ENCODE measurements around the gene C1QTNF1. TPM values are rescaled to one million over a fixed set of nuclear protein-coding genes. Genes with fewer than 3 reads are reported as not detected.

Gene C1QTNF1
- total and polyA plus RNA-seq, 3 donors from 2014 or later, result 9.1 to 22.5 (median 9.8) TPM

DNA sequence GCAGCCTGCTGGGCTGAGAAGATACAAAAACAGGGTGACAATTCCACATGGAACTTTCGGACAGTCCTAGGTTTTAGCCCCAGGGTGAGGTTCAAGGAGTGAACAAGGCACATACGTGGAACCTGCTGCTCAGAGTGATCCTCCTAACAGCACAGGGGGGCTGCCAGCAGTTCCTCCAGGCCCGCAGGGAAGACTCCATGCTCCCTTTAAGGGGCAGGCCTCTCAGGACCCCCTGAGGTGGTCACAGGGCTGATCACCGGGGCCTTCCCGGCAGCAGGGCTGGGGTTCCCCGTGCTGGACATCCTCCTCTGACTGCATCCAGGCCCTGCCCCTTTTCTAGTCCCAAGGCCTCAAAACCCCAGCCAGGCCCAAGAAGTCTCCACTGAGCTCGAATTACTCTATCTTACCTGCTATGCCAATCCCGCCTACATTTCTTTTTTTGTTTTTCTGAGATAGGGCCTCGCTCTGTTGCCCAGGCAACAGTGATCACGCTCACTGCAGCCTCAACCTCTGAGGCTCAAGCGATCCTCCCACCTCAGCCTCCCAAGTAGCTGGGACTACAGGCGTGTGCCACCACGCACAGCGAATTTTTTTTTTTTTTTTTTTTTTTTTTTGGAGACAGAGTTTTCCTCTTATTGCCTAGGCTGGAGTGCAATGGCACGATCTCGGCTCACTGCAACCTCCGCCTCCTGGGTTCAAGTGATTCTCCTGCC is 24.8 kb upstream of the C1QTNF1 start:
- DNase-seq, result peak; percentile 16
- TF ChIP-seq, protein P1, sequence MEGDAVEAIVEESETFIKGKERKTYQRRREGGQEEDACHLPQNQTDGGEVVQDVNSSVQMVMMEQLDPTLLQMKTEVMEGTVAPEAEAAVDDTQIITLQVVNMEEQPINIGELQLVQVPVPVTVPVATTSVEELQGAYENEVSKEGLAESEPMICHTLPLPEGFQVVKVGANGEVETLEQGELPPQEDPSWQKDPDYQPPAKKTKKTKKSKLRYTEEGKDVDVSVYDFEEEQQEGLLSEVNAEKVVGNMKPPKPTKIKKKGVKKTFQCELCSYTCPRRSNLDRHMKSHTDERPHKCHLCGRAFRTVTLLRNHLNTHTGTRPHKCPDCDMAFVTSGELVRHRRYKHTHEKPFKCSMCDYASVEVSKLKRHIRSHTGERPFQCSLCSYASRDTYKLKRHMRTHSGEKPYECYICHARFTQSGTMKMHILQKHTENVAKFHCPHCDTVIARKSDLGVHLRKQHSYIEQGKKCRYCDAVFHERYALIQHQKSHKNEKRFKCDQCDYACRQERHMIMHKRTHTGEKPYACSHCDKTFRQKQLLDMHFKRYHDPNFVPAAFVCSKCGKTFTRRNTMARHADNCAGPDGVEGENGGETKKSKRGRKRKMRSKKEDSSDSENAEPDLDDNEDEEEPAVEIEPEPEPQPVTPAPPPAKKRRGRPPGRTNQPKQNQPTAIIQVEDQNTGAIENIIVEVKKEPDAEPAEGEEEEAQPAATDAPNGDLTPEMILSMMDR (IDR thresholded peaks at IDR 0.05), result no peak
- TF ChIP-seq POLR2A (IDR thresholded peaks at IDR 0.05), result no peak
- H3K9me3 ChIP-seq, result no peaks in the 10 kb centered on the region
- intact Hi-C loops (cut with DNase I; ENCODE audit: low total_unique reads), result no loop called here
- peaks cover 37% of the 10 kb centered on the region for H3K4me1 ChIP-seq
- peak overlapping the region; percentile 56 to 63 for H3K27ac ChIP-seq
- H3K27me3 ChIP-seq, result no peaks in the 10 kb centered on the region
- WGBS, 2 donors, result 79 to 87% methylated on average over 17 of the region's 17 CpGs
- H3K36me3 ChIP-seq (ENCODE audit: low read depth, missing control alignments), result no peaks in the 10 kb centered on the region
- H3K4me3 ChIP-seq, result no peak overlapping the region

GRCh38 chr17:78999947-79000395 is 24.0 kb upstream of the C1QTNF1 start:
- no peak overlapping the region for H3K27ac ChIP-seq
- no peak for TF ChIP-seq POLR2A (IDR thresholded peaks at IDR 0.05)
- TF ChIP-seq, protein P1 (IDR thresholded peaks at IDR 0.05), result no peak
- DNase-seq, result no peak
- no peaks in the 10 kb centered on the region for H3K27me3 ChIP-seq
- H3K4me3 ChIP-seq, result no peak overlapping the region
- 93 to 94% methylated on average over 12 of the region's 12 CpGs for WGBS, 2 donors
- intact Hi-C loops (cut with DNase I; ENCODE audit: low total_unique reads), result no loop called here
- H3K36me3 ChIP-seq (ENCODE audit: low read depth, missing control alignments), result no peaks in the 10 kb centered on the region
- no peaks in the 10 kb centered on the region for H3K9me3 ChIP-seq
- peaks cover 36% of the 10 kb centered on the region for H3K4me1 ChIP-seq

GRCh38 chr17:79000396-79001189 is 23.4 kb upstream of the C1QTNF1 start:
- peaks cover 35% of the 10 kb centered on the region for H3K4me1 ChIP-seq
- intact Hi-C loops (cut with DNase I; ENCODE audit: low total_unique reads), result no loop called here
- WGBS, 2 donors, result 93 to 94% methylated on average over 16 to 25 of the region's 25 CpGs
- no peak overlapping the region for H3K27ac ChIP-seq
- H3K36me3 ChIP-seq (ENCODE audit: low read depth, missing control alignments), result no peaks in the 10 kb centered on the region
- TF ChIP-seq, protein P1 (IDR thresholded peaks at IDR 0.05), result no peak
- H3K4me3 ChIP-seq, result no peak overlapping the region
- H3K27me3 ChIP-seq, result no peaks in the 10 kb centered on the region
- H3K9me3 ChIP-seq, result no peaks in the 10 kb centered on the region
- DNase-seq, result peak; percentile 12

DNA sequence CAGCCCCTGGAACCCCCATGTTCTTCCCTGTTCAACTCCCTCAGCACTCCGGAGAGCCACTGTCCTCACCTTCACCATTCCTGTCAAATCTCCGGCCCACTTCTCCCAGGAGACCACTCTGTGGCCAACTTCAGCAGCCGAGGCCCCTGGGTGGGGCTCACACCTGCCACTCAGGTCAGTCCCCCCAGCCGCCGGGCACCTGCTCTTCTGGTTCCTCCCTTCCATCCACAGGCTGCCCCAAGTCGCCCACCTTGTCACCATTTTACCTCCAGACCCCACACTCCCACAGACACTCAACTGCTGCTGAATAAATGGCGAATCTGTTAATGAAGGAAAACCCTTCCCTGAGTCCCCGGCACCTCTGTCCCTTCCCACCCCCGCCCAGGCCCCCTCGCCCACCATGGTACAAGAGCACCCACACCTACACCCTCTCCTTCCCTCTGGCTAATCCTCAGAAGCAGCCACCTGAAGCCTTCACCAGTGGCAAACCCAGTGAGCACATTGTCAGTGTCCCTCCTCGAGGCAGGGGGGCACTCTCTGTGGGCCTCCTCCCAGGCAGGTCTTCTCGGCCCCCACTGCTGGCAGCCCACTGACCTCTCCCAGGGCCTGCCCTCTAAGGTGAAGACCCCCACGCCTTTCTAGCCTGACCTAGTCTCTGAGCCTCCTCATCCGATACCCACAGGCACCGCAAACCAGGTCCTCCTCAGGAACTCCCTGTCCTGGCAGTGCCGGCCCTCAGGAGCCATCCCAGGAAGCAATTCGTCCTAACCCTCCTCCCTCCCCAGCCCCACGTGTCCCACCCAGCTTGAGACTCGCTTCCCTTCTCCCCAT is 22.6 kb upstream of the C1QTNF1 start:
- peak; percentile 11 for DNase-seq
- no peak overlapping the region for H3K4me3 ChIP-seq

More for the DNA sequence above, 22.6 kb upstream of the C1QTNF1 start:
- WGBS, 2 donors, result 88 to 93% methylated on average over 19 of the region's 19 CpGs
- Histone ChIP-seq H3K27ac (no peak overlapping the region), H3K4me1 (peaks cover 34% of the 10 kb centered on the region), H3K27me3 (no peaks in the 10 kb centered on the region), H3K9me3 (no peaks in the 10 kb centered on the region), H3K36me3 (ENCODE audit: low read depth, missing control alignments) (no peaks in the 10 kb centered on the region)
- intact Hi-C loops (cut with DNase I; ENCODE audit: low total_unique reads), result no loop called here
- no peak for TF ChIP-seq POLR2A (IDR thresholded peaks at IDR 0.05)
- TF ChIP-seq, protein P1 (IDR thresholded peaks at IDR 0.05), result no peak

All from testis (tissue), 3 donors.